Forelimb muscle (tissue), 1 donor: ENCODE data around the gene F8A1. TPM values are rescaled to one million over a fixed set of nuclear protein-coding genes. Genes with fewer than 3 reads are reported as not detected.

ENCODE experiments used
- polyA plus RNA-seq: library from polyadenylated mRNA; unstranded; fragments of 120-200 nt; gene quantifications from one replicate; pipeline ENCODE4 v1.2.1, GENCODE V29; 2013; ENCODE audit not compliant: insufficient read length

The F8A1 gene
- polyA plus RNA-seq, 1 donor: 8.1 TPM

Other genes starting within 250 kb of the F8A1 start
- not detected for gene CTAG2, start 232.8 kb upstream of the F8A1 start, polyA plus RNA-seq
- 4.7 TPM for gene GAB3, start 135.3 kb upstream of the F8A1 start, polyA plus RNA-seq
- gene DKC1, start 123.5 kb upstream of the F8A1 start, polyA plus RNA-seq: 35.7 TPM
- 17.6 TPM for gene MPP1, start 80.9 kb upstream of the F8A1 start, polyA plus RNA-seq
- not detected for gene SMIM9, start 51.7 kb upstream of the F8A1 start, polyA plus RNA-seq
- gene F8, start 136.4 kb downstream of the F8A1 start, polyA plus RNA-seq: 5.1 TPM
- gene FUNDC2, start 140.5 kb downstream of the F8A1 start, polyA plus RNA-seq: 126 TPM
- 6.8 TPM for gene CMC4, start 184.8 kb downstream of the F8A1 start, polyA plus RNA-seq
- 16.2 TPM for gene MTCP1, start 184.8 kb downstream of the F8A1 start, polyA plus RNA-seq
- 15.8 TPM for gene BRCC3, start 185.2 kb downstream of the F8A1 start, polyA plus RNA-seq